Choroid plexus epithelial cell (primary cell): ENCODE measurements around the gene ANGPTL4.
"Not testable (repeated sequence)": the region's sequence is repeated elsewhere in the genome, so short reads cannot be mapped to it uniquely, and the experiment has no call there.

Experiments used
- DNase-seq: peaks from one replicate; pipeline ENCODE4 v3.0.0-alpha.2; 2010; ENCODE audit warnings: low read depth
- H3K4me3 ChIP-seq: 2 replicates; pipeline ENCODE4 v1.5.1; 2011; ENCODE audit warnings: low read depth, mild to moderate bottlenecking, control low read depth, low read length, moderate library complexity
- TF ChIP-seq, protein P1 (sequence below): conservative IDR thresholded peaks from 2 replicates; pipeline ENCODE4 v1.5.1; 2011; ENCODE audit warnings: low read depth, mild to moderate bottlenecking, control low read depth, inconsistent platforms, low read length, moderate library complexity

ANGPTL4 gene

DNA sequence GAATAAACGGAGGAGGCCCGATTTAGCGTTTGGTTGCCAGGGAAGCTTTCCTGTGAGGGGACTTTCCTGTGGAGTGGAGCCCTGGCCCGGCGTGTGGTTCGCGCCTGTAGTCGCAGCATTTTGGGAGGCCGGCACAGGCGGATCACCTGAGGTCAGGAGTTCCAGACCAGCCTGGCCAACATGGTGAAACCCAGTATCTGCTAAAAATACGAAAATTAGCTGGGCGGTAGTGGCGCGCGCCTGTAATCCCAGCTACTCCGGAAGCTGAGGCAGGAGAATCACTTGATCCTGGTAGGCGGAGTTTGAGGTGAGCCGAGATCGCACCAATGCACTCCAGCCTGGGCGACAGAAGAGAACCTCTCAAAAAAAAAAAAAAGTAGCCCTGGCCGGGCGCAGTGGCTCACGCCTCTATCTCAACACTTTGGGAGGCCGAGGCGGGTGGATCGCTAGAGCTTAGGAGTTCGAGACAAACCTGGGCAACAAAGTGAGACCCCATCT lies 27.8 kb upstream of the ANGPTL4 start:
- TF ChIP-seq, protein P1, sequence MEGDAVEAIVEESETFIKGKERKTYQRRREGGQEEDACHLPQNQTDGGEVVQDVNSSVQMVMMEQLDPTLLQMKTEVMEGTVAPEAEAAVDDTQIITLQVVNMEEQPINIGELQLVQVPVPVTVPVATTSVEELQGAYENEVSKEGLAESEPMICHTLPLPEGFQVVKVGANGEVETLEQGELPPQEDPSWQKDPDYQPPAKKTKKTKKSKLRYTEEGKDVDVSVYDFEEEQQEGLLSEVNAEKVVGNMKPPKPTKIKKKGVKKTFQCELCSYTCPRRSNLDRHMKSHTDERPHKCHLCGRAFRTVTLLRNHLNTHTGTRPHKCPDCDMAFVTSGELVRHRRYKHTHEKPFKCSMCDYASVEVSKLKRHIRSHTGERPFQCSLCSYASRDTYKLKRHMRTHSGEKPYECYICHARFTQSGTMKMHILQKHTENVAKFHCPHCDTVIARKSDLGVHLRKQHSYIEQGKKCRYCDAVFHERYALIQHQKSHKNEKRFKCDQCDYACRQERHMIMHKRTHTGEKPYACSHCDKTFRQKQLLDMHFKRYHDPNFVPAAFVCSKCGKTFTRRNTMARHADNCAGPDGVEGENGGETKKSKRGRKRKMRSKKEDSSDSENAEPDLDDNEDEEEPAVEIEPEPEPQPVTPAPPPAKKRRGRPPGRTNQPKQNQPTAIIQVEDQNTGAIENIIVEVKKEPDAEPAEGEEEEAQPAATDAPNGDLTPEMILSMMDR: no peak
- DNase-seq: no peak
- H3K4me3 ChIP-seq: no peak overlapping the region

DNA sequence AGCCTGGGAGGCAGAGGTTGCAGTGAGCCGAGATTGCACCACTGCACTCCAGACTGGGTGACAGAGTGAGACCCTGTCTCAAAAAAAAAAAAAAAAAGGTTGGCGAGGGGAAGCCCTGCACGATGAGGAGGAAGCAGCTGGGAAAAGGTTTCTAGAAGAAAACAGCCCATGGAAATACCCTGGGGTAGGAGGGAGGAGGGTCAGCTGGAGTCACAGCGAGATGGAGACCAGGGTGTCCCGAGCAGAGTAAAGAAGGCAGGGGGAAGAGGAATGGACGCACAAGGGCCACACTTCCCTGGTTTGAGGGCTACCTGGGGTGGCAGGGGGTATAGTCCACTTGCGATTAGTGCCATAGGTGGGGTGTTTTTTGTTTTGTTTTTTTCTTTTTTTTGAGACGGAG lies 27.3 kb upstream of the ANGPTL4 start:
- DNase-seq: no peak
- TF ChIP-seq, protein P1: no peak
- no peak overlapping the region for H3K4me3 ChIP-seq

DNA sequence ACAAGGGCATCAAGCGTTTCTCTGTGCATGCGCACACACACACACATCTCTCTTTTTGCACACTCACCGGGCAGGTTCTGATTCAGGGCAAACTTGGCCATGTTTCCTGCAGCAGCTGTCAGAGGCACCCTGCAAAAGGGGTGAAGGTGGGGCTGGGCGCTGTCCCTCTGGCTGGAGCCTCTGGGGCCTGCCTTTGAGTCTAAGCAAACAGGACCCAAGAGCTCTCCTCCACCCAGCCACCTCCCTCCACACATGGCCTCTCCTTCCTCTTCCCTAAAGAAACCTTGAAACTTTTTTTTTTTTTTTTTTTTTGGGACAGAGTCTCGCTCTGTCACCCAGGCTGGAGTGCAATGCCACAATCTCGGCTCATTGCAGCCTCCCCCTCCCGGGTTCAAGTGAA lies 26.2 kb upstream of the ANGPTL4 start:
- DNase-seq: no peak
- TF ChIP-seq, protein P1: no peak
- no peak overlapping the region for H3K4me3 ChIP-seq

DNA sequence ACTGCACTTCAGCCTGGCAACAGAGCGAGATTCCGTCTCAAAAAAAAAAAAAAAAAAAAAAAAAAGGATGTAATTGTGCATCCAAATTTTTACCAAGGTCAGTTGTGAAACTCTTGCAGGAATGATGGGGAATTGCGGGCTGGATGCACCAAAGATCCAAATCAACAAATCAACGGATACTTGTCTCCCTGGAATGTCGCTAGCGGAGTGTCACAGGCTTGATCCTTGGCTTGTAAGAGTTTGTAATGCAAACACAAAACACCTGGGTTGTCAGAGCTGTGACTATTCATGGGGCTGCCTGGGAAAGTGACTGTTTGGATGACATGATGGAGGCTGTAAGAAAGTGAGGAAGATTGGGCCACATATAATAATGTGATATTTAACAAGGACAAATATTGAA lies 25.1 kb upstream of the ANGPTL4 start:
- TF ChIP-seq, protein P1: no peak
- H3K4me3 ChIP-seq: no peak overlapping the region
- no peak for DNase-seq

DNA sequence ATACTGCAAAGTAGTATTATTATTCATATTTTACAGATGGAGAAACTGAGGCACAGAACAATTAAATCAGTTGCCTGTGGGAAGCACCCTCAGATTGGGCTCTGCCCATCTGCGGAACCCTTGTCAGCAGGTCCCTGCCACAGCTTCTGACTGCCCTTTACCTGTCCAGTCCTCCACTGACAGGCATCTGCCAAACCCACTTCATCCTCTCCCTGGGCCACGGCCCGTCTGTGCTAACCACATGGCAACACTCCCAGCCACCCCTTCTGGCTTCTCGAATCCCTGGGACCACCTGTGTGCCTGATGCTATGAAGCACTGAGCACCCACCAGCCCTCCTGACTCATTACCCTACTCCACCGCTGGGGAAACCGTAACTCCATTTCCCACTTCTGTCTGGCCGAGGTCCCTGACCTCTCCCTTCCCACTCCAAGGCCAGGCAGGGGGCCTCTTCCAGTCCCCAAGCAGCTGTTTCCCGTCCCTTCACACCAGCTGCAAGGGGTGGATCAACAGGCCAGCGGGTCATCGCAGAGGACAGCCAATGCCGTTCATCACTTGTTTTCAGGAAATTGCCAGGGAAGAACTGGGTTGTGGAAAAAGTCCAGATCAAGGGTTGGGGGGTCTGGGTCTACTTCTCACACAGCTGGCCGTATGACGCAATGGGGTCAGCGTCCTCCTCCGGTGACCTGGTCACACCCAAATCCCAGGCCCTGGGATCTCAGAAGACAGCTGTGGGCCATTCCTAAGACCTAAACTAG lies 23.4 kb upstream of the ANGPTL4 start:
- H3K4me3 ChIP-seq: no peak overlapping the region
- DNase-seq: no peak

DNA sequence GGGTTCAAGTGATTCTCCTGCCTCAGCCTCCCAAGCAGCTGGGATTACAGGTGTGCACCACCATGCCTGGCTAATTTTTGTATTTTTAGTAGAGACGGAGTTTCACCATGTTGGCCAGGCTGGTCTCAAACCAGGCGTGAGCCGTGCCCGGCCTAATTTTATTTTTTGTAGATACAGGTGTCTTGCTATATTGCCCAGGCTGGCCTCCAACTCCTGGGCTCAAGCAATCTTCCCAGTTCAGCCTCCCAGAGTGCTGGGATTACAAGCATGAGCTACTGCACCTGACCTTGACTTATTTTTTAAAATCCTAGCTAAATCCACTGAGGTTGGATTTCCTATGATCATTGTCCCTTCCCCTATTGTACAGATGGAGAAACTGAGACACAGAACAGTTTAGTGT lies 22.5 kb upstream of the ANGPTL4 start:
- not testable (repeated sequence) for H3K4me3 ChIP-seq, DNase-seq

More for the DNA sequence above, 23.4 kb upstream of the ANGPTL4 start:
- TF ChIP-seq, protein P1: peak; percentile 42

DNA sequence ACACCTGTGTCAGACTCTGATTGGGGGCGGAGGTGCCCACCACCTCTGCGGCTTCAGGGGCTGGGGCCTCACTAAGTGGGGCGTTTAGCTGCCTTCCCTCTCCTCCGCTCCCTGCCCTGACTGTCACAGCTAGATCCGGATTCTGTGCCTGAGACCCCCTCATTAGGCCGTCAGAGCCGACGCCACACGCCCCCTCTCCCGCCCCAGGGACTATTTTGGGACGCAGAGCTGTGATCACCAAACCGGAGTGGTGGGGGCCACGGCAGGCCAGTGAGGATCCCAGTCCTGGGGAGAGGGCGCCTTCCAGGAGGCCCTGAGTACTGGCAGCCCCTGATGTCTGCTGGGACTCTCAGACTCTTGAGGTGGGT lies 21.7 kb upstream of the ANGPTL4 start:
- TF ChIP-seq, protein P1: no peak
- no peak for DNase-seq
- no peak overlapping the region for H3K4me3 ChIP-seq
